ENCODE data around the gene ZBTB34.

DNA sequence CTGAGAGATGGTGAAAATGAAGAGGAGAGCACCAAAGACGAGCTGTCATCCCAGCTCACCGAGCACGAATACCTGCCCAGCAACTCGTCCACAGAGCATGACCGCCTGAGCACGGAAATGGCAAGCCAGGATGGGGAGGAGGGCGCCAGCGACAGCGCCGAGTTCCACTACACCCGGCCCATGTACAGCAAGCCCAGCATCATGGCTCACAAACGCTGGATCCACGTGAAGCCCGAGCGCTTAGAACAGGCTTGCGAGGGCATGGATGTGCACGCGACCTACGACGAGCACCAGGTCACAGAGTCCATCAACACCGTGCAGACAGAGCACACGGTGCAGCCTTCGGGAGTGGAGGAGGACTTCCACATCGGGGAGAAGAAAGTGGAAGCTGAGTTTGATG lies 27.4 kb upstream of the ZBTB34 start:
- TF ChIP-seq EGR1 (IDR thresholded peaks at IDR 0.05; ENCODE audit: low read depth in 2 of 2) = no peak
- TF ChIP-seq CTCF (IDR thresholded peaks at IDR 0.05; ENCODE audit: low read depth, low read length, missing input control) = no peak
- TF ChIP-seq, protein P1, sequence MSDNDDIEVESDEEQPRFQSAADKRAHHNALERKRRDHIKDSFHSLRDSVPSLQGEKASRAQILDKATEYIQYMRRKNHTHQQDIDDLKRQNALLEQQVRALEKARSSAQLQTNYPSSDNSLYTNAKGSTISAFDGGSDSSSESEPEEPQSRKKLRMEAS (IDR thresholded peaks at IDR 0.05) = no peak
- TF ChIP-seq SP1 (IDR thresholded peaks at IDR 0.05) = no peak
- no peak for TF ChIP-seq FOXA2 (IDR thresholded peaks at IDR 0.05)
- TF ChIP-seq YY1 (IDR thresholded peaks at IDR 0.05) = no peak
- no peak for TF ChIP-seq TAF1 (conservative IDR thresholded peaks at IDR 0.05)
- TF ChIP-seq RAD21 (IDR thresholded peaks at IDR 0.05) = no peak
